Measurements from ENCODE around the gene KCNG4.

KCNG4 gene

GRCh38 chr16:84239909-84240308 lies at the start of gene KCNG4:
TSS of gene KCNG4 (minus strand) at chr16:84240012. CDS start at chr16:84237485, 2,527 bp downstream.
- peaks cover 4% of the 10 kb centered on the region for H3K4me1 ChIP-seq (ENCODE audit: insufficient read depth, low read length)
- peaks cover 3% of the 10 kb centered on the region for H3K9me3 ChIP-seq (ENCODE audit: low read length)
- no peak within 1 kb of the TSS for H3K4me3 ChIP-seq (ENCODE audit: low read length)
- no peaks in the 10 kb centered on the region for H3K36me3 ChIP-seq (ENCODE audit: insufficient read depth, low read length)
- H3K27me3 ChIP-seq (ENCODE audit: insufficient read depth, low read length) = peaks cover 2% of the 10 kb centered on the region
- no peak within 1 kb of the TSS for H2AFZ ChIP-seq (ENCODE audit: low read depth, low read length)

- no peak overlapping the region for H3K4me3 ChIP-seq (ENCODE audit: low read length)
- H3K36me3 ChIP-seq (ENCODE audit: insufficient read depth, low read length) = no peaks in the 10 kb centered on the region
- H3K4me1 ChIP-seq (ENCODE audit: insufficient read depth, low read length) = peaks cover 11% of the 10 kb centered on the region
- H3K9me3 ChIP-seq (ENCODE audit: low read length) = no peaks in the 10 kb centered on the region
- H2AFZ ChIP-seq (ENCODE audit: low read depth, low read length) = no peak overlapping the region
- no peaks in the 10 kb centered on the region for H3K27me3 ChIP-seq (ENCODE audit: insufficient read depth, low read length)
These were observed 49.1 kb upstream of the KCNG4 start for GRCh38 chr16:84288902-84289301.

GRCh38 chr16:84286578-84287240 lies 46.9 kb upstream of the KCNG4 start:
- H3K36me3 ChIP-seq (ENCODE audit: insufficient read depth, low read length) = no peaks in the 10 kb centered on the region
- no peaks in the 10 kb centered on the region for H3K9me3 ChIP-seq (ENCODE audit: low read length)
- no peak overlapping the region for H3K4me3 ChIP-seq (ENCODE audit: low read length)
- no peaks in the 10 kb centered on the region for H3K27me3 ChIP-seq (ENCODE audit: insufficient read depth, low read length)
- no peak overlapping the region for H2AFZ ChIP-seq (ENCODE audit: low read depth, low read length)
- H3K4me1 ChIP-seq (ENCODE audit: insufficient read depth, low read length) = peaks cover 19% of the 10 kb centered on the region

GRCh38 chr16:84284154-84284722 lies 44.4 kb upstream of the KCNG4 start:
- Histone ChIP-seq H3K27me3 (ENCODE audit: insufficient read depth, low read length) (no peaks in the 10 kb centered on the region), H3K4me1 (ENCODE audit: insufficient read depth, low read length) (peaks cover 30% of the 10 kb centered on the region), H3K9me3 (ENCODE audit: low read length) (no peaks in the 10 kb centered on the region), H2AFZ (ENCODE audit: low read depth, low read length) (no peak overlapping the region), H3K36me3 (ENCODE audit: insufficient read depth, low read length) (no peaks in the 10 kb centered on the region), H3K4me3 (ENCODE audit: low read length) (no peak overlapping the region)

GRCh38 chr16:84283314-84284153 lies 43.7 kb upstream of the KCNG4 start:
- Histone ChIP-seq H2AFZ (ENCODE audit: low read depth, low read length) (no peak overlapping the region), H3K9me3 (ENCODE audit: low read length) (no peaks in the 10 kb centered on the region), H3K27me3 (ENCODE audit: insufficient read depth, low read length) (no peaks in the 10 kb centered on the region), H3K36me3 (ENCODE audit: insufficient read depth, low read length) (no peaks in the 10 kb centered on the region), H3K4me1 (ENCODE audit: insufficient read depth, low read length) (peaks cover 37% of the 10 kb centered on the region), H3K4me3 (ENCODE audit: low read length) (no peak overlapping the region)

- Histone ChIP-seq H3K27me3 (ENCODE audit: insufficient read depth, low read length) (no peaks in the 10 kb centered on the region), H3K4me1 (ENCODE audit: insufficient read depth, low read length) (peaks cover 41% of the 10 kb centered on the region), H3K36me3 (ENCODE audit: insufficient read depth, low read length) (no peaks in the 10 kb centered on the region), H2AFZ (ENCODE audit: low read depth, low read length) (no peak overlapping the region), H3K9me3 (ENCODE audit: low read length) (no peaks in the 10 kb centered on the region), H3K4me3 (ENCODE audit: low read length) (no peak overlapping the region)
These were observed 42.7 kb upstream of the KCNG4 start for GRCh38 chr16:84282533-84282932.

- Histone ChIP-seq H3K4me1 (ENCODE audit: insufficient read depth, low read length) (peaks cover 41% of the 10 kb centered on the region), H3K9me3 (ENCODE audit: low read length) (no peaks in the 10 kb centered on the region)
These were observed 41.3 kb upstream of the KCNG4 start for GRCh38 chr16:84281074-84281473.

GRCh38 chr16:84279881-84280280 lies 40.1 kb upstream of the KCNG4 start:
- Histone ChIP-seq H3K4me1 (ENCODE audit: insufficient read depth, low read length) (peaks cover 41% of the 10 kb centered on the region), H3K36me3 (ENCODE audit: insufficient read depth, low read length) (no peaks in the 10 kb centered on the region), H3K27me3 (ENCODE audit: insufficient read depth, low read length) (no peaks in the 10 kb centered on the region)

More at GRCh38 chr16:84281074-84281473, 41.3 kb upstream of the KCNG4 start:
- Histone ChIP-seq H3K4me3 (ENCODE audit: low read length) (no peak overlapping the region), H3K27me3 (ENCODE audit: insufficient read depth, low read length) (no peaks in the 10 kb centered on the region), H3K36me3 (ENCODE audit: insufficient read depth, low read length) (no peaks in the 10 kb centered on the region), H2AFZ (ENCODE audit: low read depth, low read length) (no peak overlapping the region)

GRCh38 chr16:84278968-84279367 lies 39.2 kb upstream of the KCNG4 start:
- Histone ChIP-seq H3K4me1 (ENCODE audit: insufficient read depth, low read length) (peaks cover 31% of the 10 kb centered on the region), H2AFZ (ENCODE audit: low read depth, low read length) (peak overlapping the region; percentile 15), H3K9me3 (ENCODE audit: low read length) (no peaks in the 10 kb centered on the region), H3K36me3 (ENCODE audit: insufficient read depth, low read length) (no peaks in the 10 kb centered on the region), H3K4me3 (ENCODE audit: low read length) (no peak overlapping the region), H3K27me3 (ENCODE audit: insufficient read depth, low read length) (no peaks in the 10 kb centered on the region)

More at GRCh38 chr16:84279881-84280280, 40.1 kb upstream of the KCNG4 start:
- Histone ChIP-seq H3K4me3 (ENCODE audit: low read length) (no peak overlapping the region), H2AFZ (ENCODE audit: low read depth, low read length) (no peak overlapping the region), H3K9me3 (ENCODE audit: low read length) (no peaks in the 10 kb centered on the region)

GRCh38 chr16:84278333-84278732 lies 38.5 kb upstream of the KCNG4 start:
- Histone ChIP-seq H3K4me1 (ENCODE audit: insufficient read depth, low read length) (peaks cover 25% of the 10 kb centered on the region), H3K9me3 (ENCODE audit: low read length) (no peaks in the 10 kb centered on the region), H3K36me3 (ENCODE audit: insufficient read depth, low read length) (no peaks in the 10 kb centered on the region), H3K4me3 (ENCODE audit: low read length) (no peak overlapping the region), H2AFZ (ENCODE audit: low read depth, low read length) (no peak overlapping the region), H3K27me3 (ENCODE audit: insufficient read depth, low read length) (no peaks in the 10 kb centered on the region)

- H3K4me3 ChIP-seq (ENCODE audit: low read length) = no peak overlapping the region
- H3K9me3 ChIP-seq (ENCODE audit: low read length) = no peaks in the 10 kb centered on the region
- peaks cover 22% of the 10 kb centered on the region for H3K4me1 ChIP-seq (ENCODE audit: insufficient read depth, low read length)
- H2AFZ ChIP-seq (ENCODE audit: low read depth, low read length) = no peak overlapping the region
- no peaks in the 10 kb centered on the region for H3K36me3 ChIP-seq (ENCODE audit: insufficient read depth, low read length)
- H3K27me3 ChIP-seq (ENCODE audit: insufficient read depth, low read length) = no peaks in the 10 kb centered on the region
These were observed 37.5 kb upstream of the KCNG4 start for GRCh38 chr16:84277244-84277823.

- Histone ChIP-seq H3K27me3 (ENCODE audit: insufficient read depth, low read length) (no peaks in the 10 kb centered on the region), H2AFZ (ENCODE audit: low read depth, low read length) (no peak overlapping the region), H3K9me3 (ENCODE audit: low read length) (no peaks in the 10 kb centered on the region), H3K4me1 (ENCODE audit: insufficient read depth, low read length) (peaks cover 22% of the 10 kb centered on the region), H3K36me3 (ENCODE audit: insufficient read depth, low read length) (no peaks in the 10 kb centered on the region), H3K4me3 (ENCODE audit: low read length) (no peak overlapping the region)
These were observed 35.9 kb upstream of the KCNG4 start for GRCh38 chr16:84275585-84276151.

GRCh38 chr16:84274515-84274914 lies 34.7 kb upstream of the KCNG4 start:
- Histone ChIP-seq H3K4me1 (ENCODE audit: insufficient read depth, low read length) (peaks cover 14% of the 10 kb centered on the region), H3K9me3 (ENCODE audit: low read length) (no peaks in the 10 kb centered on the region), H3K27me3 (ENCODE audit: insufficient read depth, low read length) (no peaks in the 10 kb centered on the region), H3K36me3 (ENCODE audit: insufficient read depth, low read length) (no peaks in the 10 kb centered on the region), H3K4me3 (ENCODE audit: low read length) (no peak overlapping the region), H2AFZ (ENCODE audit: low read depth, low read length) (no peak overlapping the region)

Measured in neuron (in vitro differentiated cells).